Measurements from ENCODE around the gene ZFAND2A.

- TF ChIP-seq CTCF (IDR thresholded peaks at IDR 0.05) (no peak), POLR2AphosphoS5 (IDR thresholded peaks at IDR 0.05) (no peak), POLR2A (IDR thresholded peaks at IDR 0.05) (no peak)
These were observed 21.6 kb upstream of the ZFAND2A start for GRCh38 chr7:1181640-1182039.

Data from suprapubic skin (tissue), 4 donors.